H9 (cell line): ENCODE results near the gene RNF186. TPM values are rescaled to one million over a fixed set of nuclear protein-coding genes. Genes with fewer than 3 reads are reported as not detected.

Experiments used
- DNase-seq: peaks from one replicate; pipeline ENCODE4 v3.0.0-alpha.2; 2017
- H2AFZ ChIP-seq: one replicate; pipeline ENCODE4 v1.6.1; 2013; ENCODE audit warnings: mild to moderate bottlenecking, low read length, control low read depth, moderate library complexity
- H2AK5ac ChIP-seq: 2 replicates; pipeline ENCODE4 v1.6.1; 2013; ENCODE audit warnings: low read length, control low read depth, mixed read lengths; ENCODE audit not compliant: insufficient read length
- H2BK120ac ChIP-seq: one replicate; pipeline ENCODE4 v1.6.1; 2013; ENCODE audit warnings: low read depth, mild to moderate bottlenecking, low read length, control low read depth, inconsistent platforms; ENCODE audit not compliant: poor library complexity, severe bottlenecking
- H2BK12ac ChIP-seq: 2 replicates; pipeline ENCODE4 v1.6.1; 2013; ENCODE audit warnings: low read length, control low read depth, mixed read lengths, low read depth; ENCODE audit not compliant: insufficient read length
- H2BK15ac ChIP-seq: 2 replicates; pipeline ENCODE4 v1.6.1; 2013; ENCODE audit warnings: low read depth, low read length, control low read depth
- H2BK20ac ChIP-seq: one replicate; pipeline ENCODE4 v1.6.1; 2013; ENCODE audit warnings: low read depth, mild to moderate bottlenecking, low read length, control low read depth, inconsistent platforms; ENCODE audit not compliant: poor library complexity, severe bottlenecking
- H2BK5ac ChIP-seq: 2 replicates; pipeline ENCODE4 v1.6.1; 2013; ENCODE audit warnings: low read length, control low read depth, mixed read lengths; ENCODE audit not compliant: insufficient read length
- H3K14ac ChIP-seq: 2 replicates; pipeline ENCODE4 v1.6.1; 2013; ENCODE audit warnings: low read length, control low read depth; ENCODE audit not compliant: insufficient read depth
- H3K18ac ChIP-seq: 2 replicates; pipeline ENCODE4 v1.6.1; 2013; ENCODE audit warnings: low read depth, mild to moderate bottlenecking, mixed read lengths, low read length, control low read depth; ENCODE audit not compliant: insufficient read length
- H3K23ac ChIP-seq: 2 replicates; pipeline ENCODE4 v1.6.1; 2013; ENCODE audit warnings: low read length, control low read depth, mixed read lengths, low read depth; ENCODE audit not compliant: insufficient read length
- H3K23me2 ChIP-seq: 2 replicates; pipeline ENCODE4 v1.6.1; 2013; ENCODE audit warnings: low read depth, mild to moderate bottlenecking, mixed read lengths, low read length, control low read depth; ENCODE audit not compliant: insufficient read length, poor library complexity, severe bottlenecking
- H3K27ac ChIP-seq: 2 replicates; pipeline ENCODE4 v1.5.1; 2013; ENCODE audit warnings: low read length, control low read depth, mixed read lengths, low read depth; ENCODE audit not compliant: insufficient read length
- H3K27me3 ChIP-seq: 2 replicates; pipeline ENCODE4 v1.6.1; 2013; ENCODE audit warnings: low read length, control low read depth, inconsistent platforms; ENCODE audit not compliant: insufficient read depth
- H3K4ac ChIP-seq: 2 replicates; pipeline ENCODE4 v1.6.1; 2013; ENCODE audit warnings: low read depth, mild to moderate bottlenecking, control low read depth, inconsistent platforms, low read length, moderate library complexity
- H3K4me1 ChIP-seq: 2 replicates; pipeline ENCODE4 v1.6.1; 2013; ENCODE audit warnings: low read length, control low read depth, inconsistent platforms; ENCODE audit not compliant: insufficient read depth
- H3K4me2 ChIP-seq: 2 replicates; pipeline ENCODE4 v1.6.1; 2013; ENCODE audit warnings: low read length, control low read depth, mixed read lengths; ENCODE audit not compliant: insufficient read length, insufficient read depth
- H3K56ac ChIP-seq: 2 replicates; pipeline ENCODE4 v1.6.1; 2013; ENCODE audit warnings: low read depth, mild to moderate bottlenecking, mixed read lengths, low read length, control low read depth; ENCODE audit not compliant: insufficient read length
- H3K79me1 ChIP-seq: 2 replicates; pipeline ENCODE4 v1.6.1; 2013; ENCODE audit warnings: low read depth, mild to moderate bottlenecking, moderate library complexity, low read length, control low read depth, inconsistent platforms; ENCODE audit not compliant: insufficient read depth, poor library complexity, severe bottlenecking
- H3K79me2 ChIP-seq: 2 replicates; pipeline ENCODE4 v1.6.1; 2013; ENCODE audit warnings: low read length, control low read depth, inconsistent platforms; ENCODE audit not compliant: insufficient read depth
- H3K9ac ChIP-seq: 2 replicates; pipeline ENCODE4 v1.6.1; 2013; ENCODE audit warnings: low read length, control low read depth, mixed read lengths; ENCODE audit not compliant: insufficient read length; ENCODE audit errors: extremely low read depth
- H3K9me3 ChIP-seq: one replicate; pipeline ENCODE4 v1.6.1; 2013; ENCODE audit warnings: low read depth, low read length, inconsistent platforms; ENCODE audit not compliant: control insufficient read depth
- H3T11ph ChIP-seq: one replicate; pipeline ENCODE4 v1.6.1; 2013; ENCODE audit warnings: mild to moderate bottlenecking, low read length, control low read depth, inconsistent platforms
- H4K20me1 ChIP-seq: one replicate; pipeline ENCODE4 v1.6.1; 2013; ENCODE audit not compliant: control insufficient read depth, insufficient read length, insufficient read depth
- H4K5ac ChIP-seq: 2 replicates; pipeline ENCODE4 v1.6.1; 2013; ENCODE audit warnings: low read depth, mild to moderate bottlenecking, mixed read lengths, low read length, control low read depth; ENCODE audit not compliant: insufficient read length
- H4K8ac ChIP-seq: replicated peaks from 2 replicates; pipeline ENCODE4 v1.6.1; 2013; ENCODE audit warnings: low read length, control low read depth, mixed read lengths, low read depth; ENCODE audit not compliant: insufficient read length
- H4K91ac ChIP-seq: 2 replicates; pipeline ENCODE4 v1.6.1; 2013; ENCODE audit warnings: low read depth, mild to moderate bottlenecking, moderate library complexity, mixed read lengths, low read length, control low read depth; ENCODE audit not compliant: insufficient read length
- H3K27ac Mint-ChIP-seq, 3 experiments: 2 replicates in 2 of 3; 3 replicates in 1 of 3; pipeline ENCODE4 v1.8.0; 2020 to 2021; ENCODE audit warnings: mixed read lengths in 3 of 3, mild to moderate bottlenecking in 1 of 3, moderate library complexity in 1 of 3
- H3K27me3 Mint-ChIP-seq: 2 replicates; pipeline ENCODE4 v1.8.0; 2021; ENCODE audit warnings: low read depth, mild to moderate bottlenecking, moderate library complexity, mixed read lengths
- H3K36me3 Mint-ChIP-seq, 3 experiments: 2 replicates in 2 of 3; 3 replicates in 1 of 3; pipeline ENCODE4 v1.8.0; 2020 to 2021; ENCODE audit warnings: low read depth in 3 of 3, mixed read lengths in 3 of 3; ENCODE audit not compliant: insufficient read depth in 1 of 3
- H3K4me1 Mint-ChIP-seq, 2 experiments: 2 replicates each; pipeline ENCODE4 v1.8.0; 2020; ENCODE audit warnings: mixed read lengths in 2 of 2
- H3K4me3 Mint-ChIP-seq, 2 experiments: 2 replicates in 1 of 2; 3 replicates in 1 of 2; pipeline ENCODE4 v1.8.0; 2020 to 2021; ENCODE audit warnings: mild to moderate bottlenecking in 2 of 2, mixed read lengths in 2 of 2, moderate library complexity in 1 of 2
- H3K9me3 Mint-ChIP-seq, 2 experiments: 2 replicates in 1 of 2; 3 replicates in 1 of 2; pipeline ENCODE4 v1.8.0; 2020; ENCODE audit warnings: mild to moderate bottlenecking in 2 of 2, mixed read lengths in 2 of 2, moderate library complexity in 1 of 2
- CTCF ChIP-seq: fragments of 200-600 bp; sonication (generic); conservative IDR thresholded peaks from 3 replicates; pipeline ENCODE4 v1.8.0; 2021; ENCODE audit warnings: antibody characterized with exemption, mild to moderate bottlenecking
- WGBS: extraction: QIAGEN DNeasy Blood & Tissue Kit; methylation state at CpG from one replicate; pipeline ENCODE4 v1.1.7; 2013; ENCODE audit warnings: missing lambda C conversion rate, low lambda C conversion rate, mixed read lengths; ENCODE audit not compliant: insufficient read length; ENCODE audit errors: extremely low coverage; 5-methylcytosine and 5-hydroxymethylcytosine counted together
- total RNA-seq: library from RNA; stranded (reverse); gene quantifications from 2 replicates; pipeline ENCODE4 v1.2.1, GENCODE V29; 2021

RNF186 gene
- total RNA-seq, 1 experiment from 2014 or later = not detected

DNA sequence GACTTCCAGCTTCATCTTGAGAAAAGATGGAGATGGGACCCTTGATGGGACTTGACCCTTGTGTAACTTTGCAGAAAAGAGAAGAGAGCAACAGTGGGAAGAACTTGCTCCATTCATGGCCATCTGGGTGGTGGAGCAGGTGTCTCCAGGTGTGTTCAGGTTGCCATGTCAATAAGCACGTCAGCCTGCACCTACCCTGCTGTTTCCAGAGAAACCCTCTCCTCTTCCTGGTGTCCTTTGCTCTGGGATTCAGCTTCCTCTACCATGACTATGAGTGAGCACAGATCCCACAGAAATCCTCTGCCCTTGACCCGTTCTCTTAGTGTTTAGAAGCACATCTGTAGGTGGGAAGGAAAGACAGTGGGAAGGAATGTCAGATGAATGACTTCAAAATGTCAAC is 45.3 kb upstream of the RNF186 start:
- Histone ChIP-seq H2BK20ac (no peak overlapping the region), H2AK5ac (no peak overlapping the region), H3K23me2 (no peaks in the 10 kb centered on the region), H3K18ac (no peak overlapping the region), H3K79me2 (no peaks in the 10 kb centered on the region), H3K27me3 (no peaks in the 10 kb centered on the region), H3K9ac (no peak overlapping the region), H4K8ac (no peak overlapping the region), H3K4ac (no peak overlapping the region), H3T11ph (no peak overlapping the region), H3K4me1 (no peaks in the 10 kb centered on the region), H2BK12ac (no peak overlapping the region), H2BK120ac (no peak overlapping the region), H3K56ac (no peak overlapping the region), H3K9me3 (no peaks in the 10 kb centered on the region), H3K4me2 (no peak overlapping the region), H3K23ac (no peak overlapping the region), H3K14ac (no peak overlapping the region), H4K91ac (no peak overlapping the region), H2BK5ac (no peak overlapping the region), H2AFZ (no peak overlapping the region), H4K5ac (no peak overlapping the region), H4K20me1 (no peaks in the 10 kb centered on the region), H3K27ac (no peak overlapping the region), H3K79me1 (no peaks in the 10 kb centered on the region), H2BK15ac (no peak overlapping the region)
- no peak for DNase-seq
- no peak overlapping the region for H3K27ac Mint-ChIP-seq
- no CpG with 5 or more reads among the region's 2 CpGs for WGBS
- peaks cover 0 to 10% (median 9%) of the 10 kb centered on the region in 3 experiments; a peak in 4 of 7 replicates for H3K36me3 Mint-ChIP-seq
- H3K4me1 Mint-ChIP-seq = peaks cover 8 to 9% of the 10 kb centered on the region in 2 experiments; a peak in 3 of 4 replicates
- H3K4me3 Mint-ChIP-seq = no peak overlapping the region
- H3K9me3 Mint-ChIP-seq = peaks cover 11 to 15% of the 10 kb centered on the region in 2 experiments
- TF ChIP-seq CTCF = no peak
- H3K27me3 Mint-ChIP-seq = peaks cover 9% of the 10 kb centered on the region
